ENCODE results near the gene ABLIM2. TPM values are rescaled to one million over a fixed set of nuclear protein-coding genes. Genes with fewer than 3 reads are reported as not detected.

ABLIM2 gene
- polyA plus RNA-seq, 3 donors: 0.21 TPM; not detected in 2

DNA sequence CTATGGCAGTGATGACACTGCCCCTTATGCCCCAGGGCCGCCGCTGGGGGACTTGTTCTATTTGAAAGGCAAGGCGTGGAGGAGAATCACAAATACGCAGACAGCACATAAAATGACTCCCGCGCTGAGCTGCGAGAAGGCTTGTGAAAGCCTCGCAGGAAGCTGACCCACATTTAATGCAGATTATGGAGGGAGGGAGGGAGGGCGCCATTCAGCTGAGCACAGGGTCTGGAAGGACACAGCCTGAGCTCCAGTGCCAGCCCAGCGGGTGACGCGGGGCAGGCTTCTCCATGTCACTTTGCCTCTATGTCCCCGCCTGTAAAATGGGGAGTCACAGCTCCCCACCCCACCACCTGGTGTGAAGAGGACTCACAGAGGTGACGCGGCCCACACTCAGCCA lies 14.3 kb downstream of the ABLIM2 start:
- H3K27ac ChIP-seq (ENCODE audit: low read depth in 1 of 2, low read length in 2 of 2): no peak overlapping the region
- Mint-ChIP-seq H3K4me1 (no peaks in the 10 kb centered on the region), H3K36me3 (no peaks in the 10 kb centered on the region), H3K4me3 (no peak overlapping the region), H3K27ac (no peak overlapping the region), H3K9me3 (peaks cover 0 to 6% (median 3%) of the 10 kb centered on the region in 7 donors), H3K27me3 (ENCODE audit: low read depth in 3 of 3) (peaks cover 20 to 40% (median 27%) of the 10 kb centered on the region in 3 donors)
- no peak overlapping the region for H3K4me3 ChIP-seq (replicated peaks in 1 of 3; ENCODE audit: low read depth in 2 of 3, low read length in 3 of 3)
- no peaks in the 10 kb centered on the region for H3K79me2 ChIP-seq (ENCODE audit: insufficient read depth, low read length)
- H3K4me1 ChIP-seq (ENCODE audit: control insufficient read depth in 1 of 2, insufficient read depth in 2 of 2, low read length in 2 of 2): no peaks in the 10 kb centered on the region
- no peak overlapping the region for H3K4me2 ChIP-seq (replicated peaks; ENCODE audit: extremely low read depth, low read length, poor library complexity, severe bottlenecking)
- 24% methylated on average over 10 of the region's 15 CpGs for WGBS (ENCODE audit: insufficient coverage)
- H3K9ac ChIP-seq (ENCODE audit: insufficient read depth, low read length, poor library complexity, severe bottlenecking): no peak overlapping the region
- H4K20me1 ChIP-seq (ENCODE audit: insufficient read depth, low read length): no peaks in the 10 kb centered on the region
- H3K9me3 ChIP-seq (replicated peaks in 1 of 2; ENCODE audit: control insufficient read depth in 1 of 2, insufficient read depth in 1 of 2, low read length in 2 of 2): no peaks in the 10 kb centered on the region
- intact Hi-C loops (cut with micrococcal nuclease): no loop called here
- H2AFZ ChIP-seq (ENCODE audit: insufficient read depth, low read depth, low read length, poor library complexity, severe bottlenecking): no peak overlapping the region
- no peaks in the 10 kb centered on the region for H3K36me3 ChIP-seq (replicated peaks in 1 of 2; ENCODE audit: control insufficient read depth in 1 of 2, insufficient read depth in 2 of 2, low read length in 2 of 2)
- TF ChIP-seq, protein P1, sequence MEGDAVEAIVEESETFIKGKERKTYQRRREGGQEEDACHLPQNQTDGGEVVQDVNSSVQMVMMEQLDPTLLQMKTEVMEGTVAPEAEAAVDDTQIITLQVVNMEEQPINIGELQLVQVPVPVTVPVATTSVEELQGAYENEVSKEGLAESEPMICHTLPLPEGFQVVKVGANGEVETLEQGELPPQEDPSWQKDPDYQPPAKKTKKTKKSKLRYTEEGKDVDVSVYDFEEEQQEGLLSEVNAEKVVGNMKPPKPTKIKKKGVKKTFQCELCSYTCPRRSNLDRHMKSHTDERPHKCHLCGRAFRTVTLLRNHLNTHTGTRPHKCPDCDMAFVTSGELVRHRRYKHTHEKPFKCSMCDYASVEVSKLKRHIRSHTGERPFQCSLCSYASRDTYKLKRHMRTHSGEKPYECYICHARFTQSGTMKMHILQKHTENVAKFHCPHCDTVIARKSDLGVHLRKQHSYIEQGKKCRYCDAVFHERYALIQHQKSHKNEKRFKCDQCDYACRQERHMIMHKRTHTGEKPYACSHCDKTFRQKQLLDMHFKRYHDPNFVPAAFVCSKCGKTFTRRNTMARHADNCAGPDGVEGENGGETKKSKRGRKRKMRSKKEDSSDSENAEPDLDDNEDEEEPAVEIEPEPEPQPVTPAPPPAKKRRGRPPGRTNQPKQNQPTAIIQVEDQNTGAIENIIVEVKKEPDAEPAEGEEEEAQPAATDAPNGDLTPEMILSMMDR (IDR thresholded peaks at IDR 0.05): no peak
- DNase-seq: no peak
- peaks cover 0 to 7% of the 10 kb centered on the region in 2 donors for H3K27me3 ChIP-seq (ENCODE audit: control insufficient read depth in 2 of 2, insufficient read depth in 2 of 2, low read length in 2 of 2)

DNA sequence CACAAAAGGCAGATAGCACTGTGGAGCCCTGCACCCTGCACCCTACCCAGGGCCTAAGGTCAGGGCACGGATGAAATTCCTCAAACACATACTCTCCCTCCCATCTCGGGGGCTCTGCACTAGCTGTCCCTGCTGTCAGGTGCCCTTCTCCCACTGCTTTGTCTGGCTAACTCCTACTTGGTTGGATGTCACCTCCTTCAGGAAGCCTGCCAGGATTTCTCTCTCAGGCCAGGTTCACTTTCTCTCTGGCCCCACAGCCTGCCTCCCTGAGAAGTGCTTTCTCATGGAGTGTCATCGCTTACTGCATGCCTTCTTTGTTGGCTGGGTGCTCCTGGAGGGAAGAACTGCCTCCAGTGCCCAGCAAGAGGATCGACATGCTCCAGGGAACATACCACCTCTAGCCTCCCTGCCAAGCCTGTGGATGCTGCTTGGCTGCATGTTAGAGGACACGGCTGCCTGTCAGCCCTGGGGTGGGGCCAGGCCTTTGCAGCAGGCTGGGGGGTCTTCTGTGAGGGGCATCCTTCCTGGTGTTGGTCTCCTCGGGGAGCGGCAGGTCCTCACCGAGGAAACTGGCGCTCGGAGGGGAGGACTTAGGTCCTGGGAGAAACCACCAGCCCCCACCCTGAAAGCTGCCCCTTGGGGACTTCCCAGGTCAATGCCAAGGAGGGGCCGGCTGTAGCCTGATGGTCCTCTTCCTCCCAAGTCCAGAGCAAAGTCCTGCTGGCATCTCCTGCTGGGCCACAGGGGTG lies 15.0 kb downstream of the ABLIM2 start:
- Histone ChIP-seq H3K36me3 (replicated peaks in 1 of 2; ENCODE audit: control insufficient read depth in 1 of 2, insufficient read depth in 2 of 2, low read length in 2 of 2) (no peaks in the 10 kb centered on the region), H3K9me3 (replicated peaks in 1 of 2; ENCODE audit: control insufficient read depth in 1 of 2, insufficient read depth in 1 of 2, low read length in 2 of 2) (no peaks in the 10 kb centered on the region), H3K27ac (ENCODE audit: low read depth in 1 of 2, low read length in 2 of 2) (no peak overlapping the region), H3K4me3 (replicated peaks in 1 of 3; ENCODE audit: low read depth in 2 of 3, low read length in 3 of 3) (no peak overlapping the region), H2AFZ (ENCODE audit: insufficient read depth, low read depth, low read length, poor library complexity, severe bottlenecking) (no peak overlapping the region), H4K20me1 (ENCODE audit: insufficient read depth, low read length) (no peaks in the 10 kb centered on the region), H3K4me2 (replicated peaks; ENCODE audit: extremely low read depth, low read length, poor library complexity, severe bottlenecking) (no peak overlapping the region), H3K79me2 (ENCODE audit: insufficient read depth, low read length) (no peaks in the 10 kb centered on the region), H3K9ac (ENCODE audit: insufficient read depth, low read length, poor library complexity, severe bottlenecking) (no peak overlapping the region), H3K27me3 (ENCODE audit: control insufficient read depth in 2 of 2, insufficient read depth in 2 of 2, low read length in 2 of 2) (peaks cover 0 to 7% of the 10 kb centered on the region in 2 donors), H3K4me1 (ENCODE audit: control insufficient read depth in 1 of 2, insufficient read depth in 2 of 2, low read length in 2 of 2) (no peaks in the 10 kb centered on the region)
- Mint-ChIP-seq H3K27me3 (ENCODE audit: low read depth in 3 of 3) (peaks cover 21 to 44% (median 28%) of the 10 kb centered on the region in 3 donors), H3K27ac (no peak overlapping the region), H3K4me3 (no peak overlapping the region), H3K9me3 (peaks cover 0 to 6% (median 3%) of the 10 kb centered on the region in 7 donors), H3K4me1 (no peaks in the 10 kb centered on the region), H3K36me3 (no peaks in the 10 kb centered on the region)
- TF ChIP-seq, protein P1 (IDR thresholded peaks at IDR 0.05): no peak
- DNase-seq: no peak
- WGBS (ENCODE audit: insufficient coverage): 86% methylated on average over 6 of the region's 11 CpGs
- intact Hi-C loops (cut with micrococcal nuclease): no loop called here
